ENCODE results near the gene NRG2.

Gene NRG2

GRCh38 chr5:139849501-139849900 lies 193.6 kb downstream of the NRG2 start:
- Histone ChIP-seq H3K27ac (replicated peaks) (no peak overlapping the region), H3K4me3 (replicated peaks; ENCODE audit: insufficient read depth, low read length) (no peak overlapping the region), H3K27me3 (ENCODE audit: insufficient read depth, poor library complexity, severe bottlenecking) (peaks cover 4% of the 10 kb centered on the region)
- DNase-seq (ENCODE audit: low read depth in 1 of 2, low spot score in 1 of 2), result no peak
- TF ChIP-seq SPI1 (IDR thresholded peaks at IDR 0.05; ENCODE audit: borderline replicate concordance, low read depth), result no peak
- no peak for TF ChIP-seq POLR2AphosphoS5 (IDR thresholded peaks at IDR 0.05; ENCODE audit: low read depth)
- TF ChIP-seq, protein P1, sequence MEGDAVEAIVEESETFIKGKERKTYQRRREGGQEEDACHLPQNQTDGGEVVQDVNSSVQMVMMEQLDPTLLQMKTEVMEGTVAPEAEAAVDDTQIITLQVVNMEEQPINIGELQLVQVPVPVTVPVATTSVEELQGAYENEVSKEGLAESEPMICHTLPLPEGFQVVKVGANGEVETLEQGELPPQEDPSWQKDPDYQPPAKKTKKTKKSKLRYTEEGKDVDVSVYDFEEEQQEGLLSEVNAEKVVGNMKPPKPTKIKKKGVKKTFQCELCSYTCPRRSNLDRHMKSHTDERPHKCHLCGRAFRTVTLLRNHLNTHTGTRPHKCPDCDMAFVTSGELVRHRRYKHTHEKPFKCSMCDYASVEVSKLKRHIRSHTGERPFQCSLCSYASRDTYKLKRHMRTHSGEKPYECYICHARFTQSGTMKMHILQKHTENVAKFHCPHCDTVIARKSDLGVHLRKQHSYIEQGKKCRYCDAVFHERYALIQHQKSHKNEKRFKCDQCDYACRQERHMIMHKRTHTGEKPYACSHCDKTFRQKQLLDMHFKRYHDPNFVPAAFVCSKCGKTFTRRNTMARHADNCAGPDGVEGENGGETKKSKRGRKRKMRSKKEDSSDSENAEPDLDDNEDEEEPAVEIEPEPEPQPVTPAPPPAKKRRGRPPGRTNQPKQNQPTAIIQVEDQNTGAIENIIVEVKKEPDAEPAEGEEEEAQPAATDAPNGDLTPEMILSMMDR (IDR thresholded peaks at IDR 0.05; ENCODE audit: insufficient read depth, low read length), result no peak
- TF ChIP-seq, protein P2, sequence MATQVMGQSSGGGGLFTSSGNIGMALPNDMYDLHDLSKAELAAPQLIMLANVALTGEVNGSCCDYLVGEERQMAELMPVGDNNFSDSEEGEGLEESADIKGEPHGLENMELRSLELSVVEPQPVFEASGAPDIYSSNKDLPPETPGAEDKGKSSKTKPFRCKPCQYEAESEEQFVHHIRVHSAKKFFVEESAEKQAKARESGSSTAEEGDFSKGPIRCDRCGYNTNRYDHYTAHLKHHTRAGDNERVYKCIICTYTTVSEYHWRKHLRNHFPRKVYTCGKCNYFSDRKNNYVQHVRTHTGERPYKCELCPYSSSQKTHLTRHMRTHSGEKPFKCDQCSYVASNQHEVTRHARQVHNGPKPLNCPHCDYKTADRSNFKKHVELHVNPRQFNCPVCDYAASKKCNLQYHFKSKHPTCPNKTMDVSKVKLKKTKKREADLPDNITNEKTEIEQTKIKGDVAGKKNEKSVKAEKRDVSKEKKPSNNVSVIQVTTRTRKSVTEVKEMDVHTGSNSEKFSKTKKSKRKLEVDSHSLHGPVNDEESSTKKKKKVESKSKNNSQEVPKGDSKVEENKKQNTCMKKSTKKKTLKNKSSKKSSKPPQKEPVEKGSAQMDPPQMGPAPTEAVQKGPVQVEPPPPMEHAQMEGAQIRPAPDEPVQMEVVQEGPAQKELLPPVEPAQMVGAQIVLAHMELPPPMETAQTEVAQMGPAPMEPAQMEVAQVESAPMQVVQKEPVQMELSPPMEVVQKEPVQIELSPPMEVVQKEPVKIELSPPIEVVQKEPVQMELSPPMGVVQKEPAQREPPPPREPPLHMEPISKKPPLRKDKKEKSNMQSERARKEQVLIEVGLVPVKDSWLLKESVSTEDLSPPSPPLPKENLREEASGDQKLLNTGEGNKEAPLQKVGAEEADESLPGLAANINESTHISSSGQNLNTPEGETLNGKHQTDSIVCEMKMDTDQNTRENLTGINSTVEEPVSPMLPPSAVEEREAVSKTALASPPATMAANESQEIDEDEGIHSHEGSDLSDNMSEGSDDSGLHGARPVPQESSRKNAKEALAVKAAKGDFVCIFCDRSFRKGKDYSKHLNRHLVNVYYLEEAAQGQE (IDR thresholded peaks at IDR 0.05; ENCODE audit: insufficient replicate concordance, low read depth), result no peak
- no peak for TF ChIP-seq GABPA (IDR thresholded peaks at IDR 0.05; ENCODE audit: low read depth)

DNA sequence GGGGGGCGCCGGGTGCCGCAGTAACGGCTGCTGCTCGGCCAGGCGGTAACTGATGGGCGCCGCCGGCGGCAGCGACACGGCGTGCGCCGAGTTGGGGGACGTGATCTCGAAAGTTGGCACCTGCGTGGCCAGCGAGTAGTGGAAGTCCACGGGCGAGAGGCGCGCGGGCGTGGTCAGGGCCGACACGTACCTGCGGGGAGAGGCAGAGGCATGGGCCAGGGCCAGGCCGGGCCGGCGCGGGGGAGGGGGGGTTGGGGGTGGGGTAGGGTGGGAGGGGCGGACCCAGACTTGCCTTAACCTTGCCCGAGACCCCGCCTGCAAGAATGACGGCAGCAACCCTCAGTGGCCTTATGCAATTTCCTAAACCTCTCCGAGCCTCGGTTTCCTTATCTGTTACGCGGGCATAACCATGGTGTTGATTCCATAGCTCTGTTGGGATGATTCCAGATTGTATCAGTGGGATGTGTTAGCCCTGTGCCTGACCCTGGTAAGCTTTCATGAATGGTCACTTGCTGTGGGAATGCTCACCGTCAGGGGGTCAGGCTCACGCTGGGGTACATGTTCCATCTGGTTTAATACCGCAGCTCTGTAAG lies 194.5 kb downstream of the NRG2 start:
- no peak for DNase-seq (ENCODE audit: low read depth in 1 of 2, low spot score in 1 of 2)
- H3K27ac ChIP-seq (replicated peaks), result no peak overlapping the region
- H3K4me3 ChIP-seq (replicated peaks; ENCODE audit: insufficient read depth, low read length), result no peak overlapping the region
- TF ChIP-seq POLR2AphosphoS5 (IDR thresholded peaks at IDR 0.05; ENCODE audit: low read depth) (no peak), GABPA (IDR thresholded peaks at IDR 0.05; ENCODE audit: low read depth) (no peak), SPI1 (IDR thresholded peaks at IDR 0.05; ENCODE audit: borderline replicate concordance, low read depth) (no peak)
- TF ChIP-seq, protein P2 (IDR thresholded peaks at IDR 0.05; ENCODE audit: insufficient replicate concordance, low read depth), result no peak
- TF ChIP-seq, protein P1 (IDR thresholded peaks at IDR 0.05; ENCODE audit: insufficient read depth, low read length), result no peak
- peaks cover 4% of the 10 kb centered on the region for H3K27me3 ChIP-seq (ENCODE audit: insufficient read depth, poor library complexity, severe bottlenecking)

- Histone ChIP-seq H3K27me3 (ENCODE audit: insufficient read depth, poor library complexity, severe bottlenecking) (peaks cover 4% of the 10 kb centered on the region), H3K4me3 (replicated peaks; ENCODE audit: insufficient read depth, low read length) (no peak overlapping the region), H3K27ac (replicated peaks) (no peak overlapping the region)
- peak; percentile 12 to 14 for DNase-seq (ENCODE audit: low read depth in 1 of 2, low spot score in 1 of 2)
- TF ChIP-seq SPI1 (IDR thresholded peaks at IDR 0.05; ENCODE audit: borderline replicate concordance, low read depth), result no peak
- TF ChIP-seq, protein P2 (IDR thresholded peaks at IDR 0.05; ENCODE audit: insufficient replicate concordance, low read depth), result no peak
- no peak for TF ChIP-seq POLR2AphosphoS5 (IDR thresholded peaks at IDR 0.05; ENCODE audit: low read depth)
- no peak for TF ChIP-seq GABPA (IDR thresholded peaks at IDR 0.05; ENCODE audit: low read depth)
- TF ChIP-seq, protein P1 (IDR thresholded peaks at IDR 0.05; ENCODE audit: insufficient read depth, low read length), result no peak
Measured at GRCh38 chr5:139847790-139848507, 195.2 kb downstream of the NRG2 start.

Data from HL-60 (cell line).